Prostate gland (tissue), 2 donors: ENCODE results near the gene GNB1.

Experiments used
- CTCF ChIP-seq, 4 experiments: fragments of 200-600 bp in 2 of 4; fragments of 450-650 bp in 2 of 4; sonication (generic) in 2 of 4; IDR thresholded peaks; 1 replicate in 3 of 4; 2 replicates in 1 of 4; pipeline ENCODE4 v1.5.1; 2016 to 2019; ENCODE audit warnings: antibody characterized with exemption in 4 of 4, mild to moderate bottlenecking in 2 of 4, moderate library complexity in 2 of 4
- POLR2A ChIP-seq: fragments of 450-650 bp; IDR thresholded peaks from one replicate; pipeline ENCODE4 v1.6.1; 2016; ENCODE audit warnings: antibody characterized with exemption, mild to moderate bottlenecking

- TF ChIP-seq CTCF (IDR thresholded peaks at IDR 0.05): peak in 1 of 4 experiments; percentile 38
- TF ChIP-seq POLR2A: peak; percentile 59
Measured at GRCh38 chr1:1918901-1919303, 28.0 kb upstream of the GNB1 start, which contains the start of gene TMEM52.
